Stimulated activated CD4-positive, alpha-beta T cell treated with anti-CD3 and anti-CD28 coated beads, Interleukin-1b, Interleukin-23, amount 100 ng/mL, for 48 hours (primary cell): Measurements from ENCODE around the gene SSU72.

Experiments
- DNase-seq: peaks from one replicate; pipeline ENCODE4 v3.0.0-alpha.2; 2020

Gene SSU72

GRCh38 chr1:1574721-1575537 lies at the start of gene SSU72:
SSU72 (minus strand) TSS chr1:1574863; CDS start chr1:1574557, 306 bp downstream.
- DNase-seq = peak; percentile 93

- DNase-seq = no peak
Observed at GRCh38 chr1:1623631-1624442, 49.2 kb upstream of the SSU72 start.

GRCh38 chr1:1623181-1623630 lies 48.5 kb upstream of the SSU72 start:
- no peak for DNase-seq

GRCh38 chr1:1622788-1623094 lies 48.1 kb upstream of the SSU72 start:
- no peak for DNase-seq

- DNase-seq = no peak
Observed at GRCh38 chr1:1622010-1622787, 47.5 kb upstream of the SSU72 start.

DNA sequence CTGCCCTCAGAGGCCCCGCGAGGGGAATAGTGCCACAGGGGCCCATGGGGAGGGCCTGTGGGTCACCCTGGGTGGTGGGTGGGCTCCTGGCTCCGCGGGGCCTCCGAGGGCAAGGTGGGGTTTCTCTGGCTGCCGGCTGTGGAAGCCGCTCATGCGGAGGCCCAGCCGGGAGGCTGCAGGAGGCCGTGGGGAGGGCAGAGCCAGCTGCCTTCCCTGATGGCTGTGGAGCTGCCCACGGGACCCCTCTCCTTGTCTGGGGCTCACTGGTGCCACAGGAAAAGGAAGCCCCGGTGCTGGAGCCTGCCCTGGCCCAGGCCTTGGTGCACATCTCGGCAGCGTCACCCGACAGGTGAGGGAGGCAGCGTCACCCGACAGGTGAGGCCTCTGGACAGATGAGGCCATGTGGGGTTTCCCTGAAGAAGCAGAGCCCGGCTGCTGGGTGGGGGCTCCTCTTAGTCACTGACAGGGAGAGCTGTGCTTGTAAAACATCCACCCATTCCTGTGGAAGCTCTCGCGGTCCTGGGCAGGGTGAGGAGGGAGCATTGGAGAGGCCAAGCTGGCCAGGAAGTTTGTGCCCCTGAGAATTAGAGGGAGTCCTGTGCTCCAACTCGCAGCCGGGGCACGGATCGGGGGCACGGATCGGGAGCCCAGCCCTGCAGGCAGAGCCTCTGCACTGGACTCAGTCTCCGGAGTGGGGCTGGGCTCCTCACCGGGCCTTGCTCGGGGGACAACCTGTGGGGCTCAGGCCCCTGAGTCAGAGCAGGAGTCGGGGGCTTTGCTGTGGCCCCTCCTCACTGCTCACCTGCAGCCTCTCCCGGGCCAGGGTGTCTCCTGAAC lies 46.7 kb upstream of the SSU72 start:
- DNase-seq = no peak

- no peak for DNase-seq
Observed at GRCh38 chr1:1620433-1621139, 45.9 kb upstream of the SSU72 start.

GRCh38 chr1:1619917-1620361 lies 45.3 kb upstream of the SSU72 start:
- no peak for DNase-seq

- DNase-seq = no peak
Observed at GRCh38 chr1:1618396-1619068, 43.9 kb upstream of the SSU72 start.

DNA sequence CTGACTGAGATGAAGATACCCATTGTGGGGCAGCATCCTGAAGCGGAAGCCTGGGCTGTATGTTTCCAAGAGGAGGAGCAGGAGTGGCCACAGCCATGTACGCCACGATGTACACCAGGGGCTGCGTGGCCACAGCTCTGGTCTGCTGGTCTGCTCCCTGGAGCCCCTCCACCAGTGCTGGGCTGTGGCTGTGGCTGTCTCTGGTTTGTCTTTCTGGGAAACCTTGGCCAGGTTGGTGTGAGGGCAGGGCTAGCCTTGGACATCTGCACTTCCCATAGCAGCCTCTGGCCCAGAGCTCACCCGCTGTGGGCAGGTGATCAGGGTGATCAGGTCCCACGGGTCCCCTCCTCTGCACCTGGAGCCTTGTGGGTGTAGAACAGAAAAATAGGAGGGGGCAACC lies 43.3 kb upstream of the SSU72 start:
- no peak for DNase-seq

DNA sequence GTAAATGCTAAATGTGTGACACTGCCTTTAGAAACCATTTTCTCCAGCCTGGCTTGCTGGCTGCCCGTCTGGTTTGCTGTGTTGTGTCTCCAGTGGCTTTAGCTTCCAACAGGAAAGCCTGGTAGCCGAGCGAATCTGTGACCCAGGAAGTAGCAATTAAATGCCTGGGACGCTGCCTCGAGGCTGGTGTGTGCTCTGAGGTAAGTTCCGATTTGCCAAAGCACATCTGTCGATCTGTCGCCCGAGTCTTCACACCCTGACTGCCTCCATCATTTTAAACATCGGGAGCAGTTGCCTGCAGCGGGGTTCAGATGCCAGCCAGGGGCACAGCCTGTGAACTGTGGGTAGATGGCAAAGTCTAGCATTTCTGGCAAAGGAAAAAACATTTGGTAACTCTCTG lies 42.9 kb upstream of the SSU72 start:
- DNase-seq = no peak

- no peak for DNase-seq
Observed at GRCh38 chr1:1616838-1617237, 42.2 kb upstream of the SSU72 start.

GRCh38 chr1:1616045-1616790 lies 41.6 kb upstream of the SSU72 start:
- no peak for DNase-seq

- peak; percentile 98 for DNase-seq
Observed at GRCh38 chr1:1615256-1616044, 40.8 kb upstream of the SSU72 start, which contains the start of gene MIB2. MIB2 (plus strand) TSS chr1:1615500; CDS start chr1:1623453, 7,953 bp downstream.

DNA sequence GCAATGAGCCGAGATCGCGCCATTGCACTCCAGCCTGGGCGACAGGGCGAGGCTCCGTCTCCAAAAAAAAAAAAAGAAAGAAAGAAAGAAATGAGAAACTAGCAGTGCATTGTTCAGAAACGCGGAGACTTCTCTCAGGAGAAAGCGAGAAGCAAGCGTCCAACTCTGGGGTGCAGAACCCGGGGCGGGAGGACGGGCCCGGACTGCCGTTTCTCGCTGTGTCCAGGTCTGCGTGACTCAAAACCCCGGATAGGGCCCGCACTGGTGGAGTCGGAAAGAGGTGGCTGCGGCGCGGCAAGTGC lies 40.2 kb upstream of the SSU72 start:
- DNase-seq = no peak

- DNase-seq = peak; percentile 63
Observed at GRCh38 chr1:1614204-1614953, 39.7 kb upstream of the SSU72 start.

DNA sequence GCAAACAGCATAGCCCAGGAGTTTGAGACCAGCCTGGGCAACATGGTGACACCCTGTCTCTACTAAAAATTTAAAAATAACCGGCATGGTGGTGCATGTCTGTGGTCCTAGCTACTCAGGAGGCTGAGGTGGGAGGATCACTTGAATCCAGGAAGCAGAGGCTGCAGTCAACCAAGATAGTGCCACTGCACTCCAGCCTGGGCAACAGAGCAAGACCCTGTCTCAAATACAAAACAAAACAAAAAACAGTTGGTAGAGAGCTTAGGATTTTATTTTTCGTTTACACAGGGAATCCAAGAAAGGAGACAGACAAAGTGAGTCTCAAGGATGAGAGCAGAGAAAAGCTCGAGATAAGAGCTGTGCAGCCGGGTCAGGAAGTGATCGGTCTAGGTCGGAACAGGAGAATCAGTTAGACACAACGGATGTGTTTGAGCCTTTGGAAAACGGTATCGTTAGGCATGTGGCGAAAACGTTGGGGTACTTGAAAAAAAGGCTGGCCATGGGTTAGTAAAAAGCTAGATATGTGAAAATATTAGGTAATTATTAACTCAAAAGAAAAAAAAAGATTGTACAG lies 38.9 kb upstream of the SSU72 start:
- no peak for DNase-seq

DNA sequence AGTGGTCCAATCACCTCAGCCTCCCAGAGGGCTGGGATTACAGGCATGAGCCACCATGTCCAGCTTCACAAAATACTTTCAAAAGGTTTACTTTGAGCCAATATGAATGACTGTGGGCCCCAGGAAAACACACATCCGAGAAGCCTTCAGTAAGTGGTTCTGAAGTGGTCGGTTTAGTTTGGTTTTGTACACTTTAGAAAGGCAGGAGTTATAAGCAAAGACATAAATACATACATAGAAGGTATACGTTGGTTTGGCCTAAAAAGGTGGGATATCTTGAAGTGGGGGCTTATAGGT lies 37.4 kb upstream of the SSU72 start:
- DNase-seq = no peak

DNA sequence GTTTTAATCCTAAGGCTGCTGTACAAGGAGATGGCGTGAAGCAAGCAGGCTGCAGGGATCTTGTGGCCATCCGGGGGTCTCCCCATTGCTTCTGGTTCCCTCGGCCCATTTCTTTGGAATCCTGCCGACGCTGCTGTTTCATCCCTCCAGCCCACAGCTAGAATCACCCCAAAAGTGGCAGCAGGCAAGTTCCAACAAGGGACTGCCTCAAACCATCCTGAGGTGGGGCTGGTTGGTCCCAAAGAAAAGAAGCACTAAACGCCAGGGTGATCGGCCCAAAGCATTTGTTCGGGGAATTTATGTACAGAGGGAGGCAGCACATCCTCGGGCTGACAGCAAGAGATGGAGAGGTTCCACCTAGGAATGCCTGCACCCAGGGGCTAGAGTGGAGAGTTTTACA lies 36.1 kb upstream of the SSU72 start:
- no peak for DNase-seq
